K562 (cell line): ENCODE measurements around the gene CSNK1A1L. TPM values are rescaled to one million over a fixed set of nuclear protein-coding genes. Genes with fewer than 3 reads are reported as not detected.

ENCODE experiments used
- ATAC-seq: fragments of 200-7000 bp; cut with Tn5 transposase; 3 replicates; pipeline ENCODE4 v1.9.1; 2020; ENCODE audit warnings: moderate library complexity
- BruUV-seq: library from RNA; stranded (reverse); fragments of 400-500 nt; replicated peaks from 2 replicates; lab custom pipeline; 2021; lab: Mats Ljungman, UMichigan
- CTCF ChIA-PET: fragments of 300-600 bp; formaldehyde crosslinking; extraction: SDS; loops from one replicate; lab custom pipeline; 2021; ENCODE audit warnings: low intra/inter-chr PET ratio; lab: Yijun Ruan, JAX
- POLR2A ChIA-PET: fragments of 300-600, 350-650 bp; sonication (Branson Sonifier 250); formaldehyde crosslinking; extraction: SDS; loops from one replicate; lab custom pipeline; 2021; ENCODE audit warnings: antibody characterized with exemption, inconsistent platforms; lab: Yijun Ruan, JAX
- DNase-seq, 4 experiments: peaks; one replicate each; pipeline versions ENCODE4 v3.0.0 to v3.0.0-alpha.2; 2011 to 2018; ENCODE audit warnings: low spot score in 3 of 4, mixed read lengths in 3 of 4; ENCODE audit errors: extremely low read depth in 1 of 4
- FAIRE-seq: peaks from 2 replicates; lab custom pipeline; 2011; peaks lifted over from hg19 to GRCh38; lab: Jason Lieb, UNC
- H2AFZ ChIP-seq: 2 replicates; pipeline ENCODE4 v1.6.0; 2011; ENCODE audit warnings: low read depth, low read length, control low read depth, inconsistent platforms
- H3K27ac ChIP-seq: fragments of 200-600 bp; 3 replicates; pipeline ENCODE4 v1.8.0; 2011; ENCODE audit warnings: low read depth, mild to moderate bottlenecking, control low read depth, inconsistent platforms, low read length, moderate library complexity, mixed read lengths; ENCODE audit errors: extremely low read depth
- H3K27me3 ChIP-seq, 2 experiments: fragments of 300-600 bp in 1 of 2; 2 replicates in 1 of 2; 3 replicates in 1 of 2; pipeline versions ENCODE4 v1.6.0 to v1.8.0; 2011; ENCODE audit warnings: inconsistent platforms in 2 of 2, low read length in 2 of 2, mild to moderate bottlenecking in 1 of 2, mixed read lengths in 1 of 2, moderate library complexity in 1 of 2; ENCODE audit not compliant: control insufficient read depth in 2 of 2, insufficient read depth in 2 of 2
- H3K36me3 ChIP-seq: fragments of 300-600 bp; 3 replicates; pipeline ENCODE4 v1.8.0; 2011; ENCODE audit warnings: mild to moderate bottlenecking, low read length, inconsistent platforms; ENCODE audit not compliant: control insufficient read depth, insufficient read depth
- H3K4me1 ChIP-seq, 2 experiments: fragments of 200-600 bp in 1 of 2; replicated peaks in 1 of 2; 2 replicates in 1 of 2; 3 replicates in 1 of 2; pipeline versions ENCODE4 v1.5.1 to v1.8.0; 2011; ENCODE audit warnings: inconsistent platforms in 2 of 2, low read length in 2 of 2, mild to moderate bottlenecking in 1 of 2, mixed read lengths in 1 of 2, moderate library complexity in 1 of 2; ENCODE audit not compliant: control insufficient read depth in 2 of 2, insufficient read depth in 2 of 2
- H3K4me2 ChIP-seq: 2 replicates; pipeline ENCODE4 v1.6.1; 2011; ENCODE audit warnings: low read length, control low read depth, inconsistent platforms, mixed read lengths; ENCODE audit not compliant: insufficient read depth
- H3K4me3 ChIP-seq: fragments of 200-600 bp; sonication (generic), shearing (Covaris generic); 2 replicates; pipeline ENCODE4 v1.5.1; 2016; ENCODE audit warnings: control low read depth, inconsistent platforms
- H3K79me2 ChIP-seq: fragments of 200-600 bp; 3 replicates; pipeline ENCODE4 v1.8.0; 2011; ENCODE audit warnings: low read length, inconsistent platforms; ENCODE audit not compliant: control insufficient read depth, insufficient read depth
- H3K9ac ChIP-seq, 2 experiments: 2 replicates each; pipeline versions ENCODE4 v1.6.0 to v1.6.1; 2011; ENCODE audit warnings: low read depth in 2 of 2, low read length in 2 of 2, control low read depth in 1 of 2, inconsistent platforms in 1 of 2, mild to moderate bottlenecking in 1 of 2, mixed read lengths in 1 of 2; ENCODE audit not compliant: insufficient read depth in 1 of 2
- H3K9me1 ChIP-seq: one replicate; pipeline ENCODE4 v1.6.0; 2011; ENCODE audit warnings: inconsistent platforms, mild to moderate bottlenecking, low read length, moderate library complexity; ENCODE audit not compliant: control insufficient read depth, insufficient read depth
- H3K9me3 ChIP-seq: replicated peaks from 2 replicates; pipeline ENCODE4 v1.5.1; 2011; ENCODE audit warnings: low read depth, low read length, inconsistent platforms; ENCODE audit not compliant: control insufficient read depth, insufficient read depth
- H4K20me1 ChIP-seq: replicated peaks from 2 replicates; pipeline ENCODE4 v1.6.1; 2011; ENCODE audit warnings: low read length, inconsistent platforms, mixed read lengths; ENCODE audit not compliant: control insufficient read depth, insufficient read depth
- KLF6 ChIP-seq: fragments of 250-450 bp; sonication (Bioruptor Pico); IDR thresholded peaks from 2 replicates; pipeline ENCODE4 v1.4.0; 2020; ENCODE audit warnings: mild to moderate bottlenecking, moderate library complexity, borderline replicate concordance
- MXI1 ChIP-seq: IDR thresholded peaks from 2 replicates; pipeline ENCODE4 v1.6.1; 2011; ENCODE audit warnings: low read depth, mild to moderate bottlenecking, improper control_type of control experiment, low read length
- RAD21 ChIP-seq, 2 experiments: fragments of 250-450 bp in 1 of 2; fragments of 450-650 bp in 1 of 2; sonication (Bioruptor Pico) in 1 of 2; formaldehyde crosslinking in 1 of 2; IDR thresholded peaks in 1 of 2; conservative IDR thresholded peaks in 1 of 2; 2 replicates each; pipeline versions ENCODE4 v1.4.0 to v1.8.0; 2020 to 2022; ENCODE audit warnings: mild to moderate bottlenecking in 2 of 2, moderate library complexity in 1 of 2
- TCF7L2 ChIP-seq: fragments of 150-350 bp; IDR thresholded peaks from 2 replicates; pipeline ENCODE4 v1.6.1; 2016; ENCODE audit warnings: low read depth, mild to moderate bottlenecking, low read length, moderate library complexity
- ZFP36 ChIP-seq: fragments of 150-350 bp; IDR thresholded peaks from 2 replicates; pipeline ENCODE4 v1.6.1; 2018; ENCODE audit warnings: low read length, low read depth; ENCODE audit not compliant: partially characterized antibody
- WGBS: fragments of 100-300 bp; shearing (Covaris generic); methylation state at CpG from one replicate; pipeline ENCODE4 v1.1.6; 2016; ENCODE audit warnings: low coverage, mixed read lengths; ENCODE audit not compliant: insufficient coverage; ENCODE audit errors: missing lambda C conversion rate; 5-methylcytosine and 5-hydroxymethylcytosine counted together
- in situ Hi-C: fragments of 300-500 bp; cut with MboI; formaldehyde crosslinking; loops from 4 replicates; pipeline ENCODE4 v1.15.0; 2018; ENCODE audit warnings: inconsistent platforms, mixed read lengths
- intact Hi-C: fragments of 100-400 bp; cut with micrococcal nuclease; formaldehyde crosslinking; loops from 2 replicates; pipeline ENCODE4 v1.14.2; 2022
- polyA plus RNA-seq, 8 experiments: library from polyadenylated mRNA; depleted of rRNA in 4 of 8; stranded (reverse) in 5 of 8; unstranded in 3 of 8; fragments of >200 nt; fragmentation: Nextera tagmentation in 2 of 8; fragmentation: Illumina TruSeq in 1 of 8; extraction: Ambion mirVana in 2 of 8; extraction: Trizol in 1 of 8; gene quantifications; 2 replicates each; pipeline versions ENCODE4 v1.2.1 to v1.2.3, GENCODE V29; 2011 to 2014; ENCODE audit warnings: inconsistent platforms in 1 of 8, missing spikeins in 1 of 8
- total RNA-seq, 7 experiments: library from RNA; depleted of rRNA in 6 of 7; stranded (reverse); fragments of >200 nt in 6 of 7; fragmentation: Illumina TruSeq in 2 of 7; extraction: Trizol in 2 of 7; gene quantifications; 2 replicates each; pipeline versions ENCODE4 v1.2.1 to v1.2.3, GENCODE V29; 2011 to 2021; ENCODE audit warnings: low replicate concordance in 1 of 7
- TF ChIP-seq, protein P1 (sequence below): fragments of 250-450 bp; sonication (Bioruptor Pico); IDR thresholded peaks from 2 replicates; pipeline ENCODE4 v1.4.0; 2020; ENCODE audit warnings: borderline replicate concordance
- TF ChIP-seq, protein P2 (sequence below): sonication (generic); formaldehyde crosslinking; IDR thresholded peaks from 2 replicates; pipeline ENCODE4 v1.9.0; 2022; ENCODE audit warnings: mild to moderate bottlenecking, missing genetic modification reagents
- TF ChIP-seq, protein P3 (sequence below): sonication (generic); formaldehyde crosslinking; IDR thresholded peaks from 2 replicates; pipeline ENCODE4 v1.8.0; 2022; ENCODE audit warnings: mild to moderate bottlenecking, missing genetic modification reagents
- TF ChIP-seq, protein P4 (sequence below), 3 experiments: IDR thresholded peaks in 2 of 3; conservative IDR thresholded peaks in 1 of 3; 2 replicates each; pipeline ENCODE4 v1.5.1; 2011 to 2012; ENCODE audit warnings: low read length in 3 of 3, mild to moderate bottlenecking in 3 of 3, control low read depth in 2 of 3, improper control_type of control experiment in 1 of 3, inconsistent platforms in 1 of 3, low read depth in 1 of 3, mixed read lengths in 1 of 3, moderate library complexity in 1 of 3; ENCODE audit not compliant: insufficient read depth in 2 of 3

The CSNK1A1L gene
- total and polyA plus RNA-seq, 9 of the 15 experiments (the other 6 are each of a cell fraction or from before 2014, with no cell fraction given), result not detected

DNA sequence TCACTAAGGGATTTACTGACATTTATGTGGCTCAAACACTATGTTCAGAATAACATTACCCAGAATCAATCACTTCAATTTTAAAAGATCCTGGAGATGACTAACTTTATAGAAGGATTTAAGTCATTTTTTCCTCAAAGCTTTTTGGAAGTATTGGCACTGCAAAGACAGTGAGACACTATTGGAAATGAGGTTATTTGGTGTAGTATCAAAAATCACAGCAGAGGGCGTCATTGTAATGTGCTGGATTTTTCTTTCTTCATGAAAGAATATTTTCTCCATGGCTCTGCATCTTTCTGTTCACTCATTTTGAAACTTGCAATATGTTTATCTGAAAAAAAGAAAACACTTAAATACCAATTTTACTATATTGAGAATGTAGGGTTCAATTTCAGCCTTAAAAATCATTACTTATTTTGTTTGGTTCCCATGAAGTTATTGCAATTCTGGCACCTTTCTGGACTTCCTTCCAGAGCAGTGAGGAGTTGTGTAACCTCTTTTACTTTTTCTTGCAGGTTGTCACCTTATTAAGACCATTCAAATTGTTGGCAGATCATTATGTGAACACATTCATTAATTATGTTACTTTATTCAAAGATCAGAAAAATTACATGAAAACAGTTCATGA, 3.7 kb upstream of the CSNK1A1L start:
- 0% methylated on average over 1 of the region's 1 CpG for WGBS
- BruUV-seq, result no TSS peak
- Histone ChIP-seq H3K36me3 (no peaks in the 10 kb centered on the region), H3K4me2 (no peak overlapping the region), H3K27ac (no peak overlapping the region), H3K4me3 (no peak overlapping the region), H3K27me3 (peaks cover 0 to 7% of the 10 kb centered on the region in 2 experiments; a peak in 2 of 5 replicates), H3K79me2 (no peaks in the 10 kb centered on the region), H3K9me1 (no peaks in the 10 kb centered on the region), H4K20me1 (no peaks in the 10 kb centered on the region), H3K9me3 (no peaks in the 10 kb centered on the region), H2AFZ (no peak overlapping the region), H3K4me1 (peaks cover 0 to 5% of the 10 kb centered on the region in 2 experiments; a peak in 1 of 5 replicates), H3K9ac (no peak overlapping the region)
- DNase-seq, result peak in 1 of 4 experiments; percentile 11
- ChIA-PET CTCF (interaction anchor here (0.8 kb wide), 1 partner anchor 493 kb away, joined by 3 read pairs; no protein-coding TSS in a partner anchor), POLR2A (no interaction called here)
- in situ Hi-C loops, result loop anchor here (25.0 kb wide), 2 partner anchors 503 to 1478 kb away; no protein-coding TSS in a partner anchor
- ATAC-seq, result no peak
- FAIRE-seq, result no peak
- intact Hi-C loops, result loop anchor here (2.0 to 10.0 kb wide), 3 partner anchors 494 to 1656 kb away; no protein-coding TSS in a partner anchor
- TF ChIP-seq TCF7L2, result no peak
- TF ChIP-seq KLF6, result no peak
- TF ChIP-seq RAD21 (CRISPR knock-in tag; conservative IDR thresholded peaks at IDR 0.05 in 1 of 2, IDR thresholded peaks at IDR 0.05 in 1 of 2), result peak in 1 of 2 experiments; percentile 54; a peak in 3 of 4 replicates
- TF ChIP-seq, protein P1, sequence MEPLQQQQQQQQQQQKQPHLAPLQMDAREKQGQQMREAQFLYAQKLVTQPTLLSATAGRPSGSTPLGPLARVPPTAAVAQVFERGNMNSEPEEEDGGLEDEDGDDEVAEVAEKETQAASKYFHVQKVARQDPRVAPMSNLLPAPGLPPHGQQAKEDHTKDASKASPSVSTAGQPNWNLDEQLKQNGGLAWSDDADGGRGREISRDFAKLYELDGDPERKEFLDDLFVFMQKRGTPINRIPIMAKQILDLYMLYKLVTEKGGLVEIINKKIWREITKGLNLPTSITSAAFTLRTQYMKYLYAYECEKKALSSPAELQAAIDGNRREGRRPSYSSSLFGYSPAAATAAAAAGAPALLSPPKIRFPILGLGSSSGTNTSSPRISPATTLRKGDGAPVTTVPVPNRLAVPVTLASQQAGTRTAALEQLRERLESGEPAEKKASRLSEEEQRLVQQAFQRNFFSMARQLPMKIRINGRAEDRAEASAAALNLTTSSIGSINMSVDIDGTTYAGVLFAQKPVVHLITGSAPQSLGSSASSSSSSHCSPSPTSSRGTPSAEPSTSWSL, result no peak
- TF ChIP-seq MXI1, result no peak
- TF ChIP-seq, protein P2, sequence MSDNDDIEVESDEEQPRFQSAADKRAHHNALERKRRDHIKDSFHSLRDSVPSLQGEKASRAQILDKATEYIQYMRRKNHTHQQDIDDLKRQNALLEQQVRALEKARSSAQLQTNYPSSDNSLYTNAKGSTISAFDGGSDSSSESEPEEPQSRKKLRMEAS (CRISPR knock-in tag), result no peak
- TF ChIP-seq, protein P3, sequence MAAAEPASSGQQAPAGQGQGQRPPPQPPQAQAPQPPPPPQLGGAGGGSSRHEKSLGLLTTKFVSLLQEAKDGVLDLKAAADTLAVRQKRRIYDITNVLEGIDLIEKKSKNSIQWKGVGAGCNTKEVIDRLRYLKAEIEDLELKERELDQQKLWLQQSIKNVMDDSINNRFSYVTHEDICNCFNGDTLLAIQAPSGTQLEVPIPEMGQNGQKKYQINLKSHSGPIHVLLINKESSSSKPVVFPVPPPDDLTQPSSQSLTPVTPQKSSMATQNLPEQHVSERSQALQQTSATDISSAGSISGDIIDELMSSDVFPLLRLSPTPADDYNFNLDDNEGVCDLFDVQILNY (CRISPR knock-in tag), result no peak
- TF ChIP-seq, protein P4, sequence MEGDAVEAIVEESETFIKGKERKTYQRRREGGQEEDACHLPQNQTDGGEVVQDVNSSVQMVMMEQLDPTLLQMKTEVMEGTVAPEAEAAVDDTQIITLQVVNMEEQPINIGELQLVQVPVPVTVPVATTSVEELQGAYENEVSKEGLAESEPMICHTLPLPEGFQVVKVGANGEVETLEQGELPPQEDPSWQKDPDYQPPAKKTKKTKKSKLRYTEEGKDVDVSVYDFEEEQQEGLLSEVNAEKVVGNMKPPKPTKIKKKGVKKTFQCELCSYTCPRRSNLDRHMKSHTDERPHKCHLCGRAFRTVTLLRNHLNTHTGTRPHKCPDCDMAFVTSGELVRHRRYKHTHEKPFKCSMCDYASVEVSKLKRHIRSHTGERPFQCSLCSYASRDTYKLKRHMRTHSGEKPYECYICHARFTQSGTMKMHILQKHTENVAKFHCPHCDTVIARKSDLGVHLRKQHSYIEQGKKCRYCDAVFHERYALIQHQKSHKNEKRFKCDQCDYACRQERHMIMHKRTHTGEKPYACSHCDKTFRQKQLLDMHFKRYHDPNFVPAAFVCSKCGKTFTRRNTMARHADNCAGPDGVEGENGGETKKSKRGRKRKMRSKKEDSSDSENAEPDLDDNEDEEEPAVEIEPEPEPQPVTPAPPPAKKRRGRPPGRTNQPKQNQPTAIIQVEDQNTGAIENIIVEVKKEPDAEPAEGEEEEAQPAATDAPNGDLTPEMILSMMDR (IDR thresholded peaks at IDR 0.05 in 2 of 3, conservative IDR thresholded peaks at IDR 0.05 in 1 of 3; ENCODE audit: insufficient read depth in 2 of 3, low read depth in 1 of 3, low read length in 3 of 3), result peak; percentile 16 to 53 (median 24); a peak in 3 of 6 replicates
- TF ChIP-seq ZFP36, result no peak
